ENCODE data around the gene NTNG2. TPM values are rescaled to one million over a fixed set of nuclear protein-coding genes. Genes with fewer than 3 reads are reported as not detected.

NTNG2 gene
- total and polyA plus RNA-seq, 10 donors: 0.44 to 22.4 (median 8.4) TPM

- DNase-seq: no peak
- intact Hi-C loops (cut with DNase I; ENCODE audit: low total_unique reads): no loop called here
Measured at GRCh38 chr9:132207215-132207614, 45.4 kb downstream of the NTNG2 start.

GRCh38 chr9:132207839-132208615, 46.2 kb downstream of the NTNG2 start:
- TF ChIP-seq CTCF (IDR thresholded peaks at IDR 0.05 in 8 of 11, conservative IDR thresholded peaks at IDR 0.05 in 3 of 11): no peak
- Histone ChIP-seq H3K27ac (no peak overlapping the region), H3K9me3 (peaks cover 0 to 12% (median 10%) of the 10 kb centered on the region in 8 donors), H3K27me3 (replicated peaks in 1 of 7) (peaks cover 0 to 43% (median 0%) of the 10 kb centered on the region in 7 donors), H3K4me3 (no peak overlapping the region), H3K36me3 (no peaks in the 10 kb centered on the region), H3K4me1 (no peaks in the 10 kb centered on the region)
- intact Hi-C loops (cut with DNase I; ENCODE audit: low total_unique reads): no loop called here
- WGBS, 5 donors: 66 to 72% (median 69%) methylated on average over 16 of the region's 16 CpGs
- DNase-seq: no peak

More at GRCh38 chr9:132207215-132207614, 45.4 kb downstream of the NTNG2 start:
- Histone ChIP-seq H3K36me3 (no peaks in the 10 kb centered on the region), H3K4me1 (no peaks in the 10 kb centered on the region), H3K9me3 (peaks cover 0 to 12% (median 10%) of the 10 kb centered on the region in 8 donors), H3K4me3 (no peak overlapping the region), H3K27ac (no peak overlapping the region), H3K27me3 (replicated peaks in 1 of 7) (peaks cover 0 to 43% (median 7%) of the 10 kb centered on the region in 7 donors)
- 70 to 92% (median 80%) methylated on average over 14 of the region's 14 CpGs for WGBS, 5 donors
- no peak for TF ChIP-seq POLR2A (IDR thresholded peaks at IDR 0.05)
- TF ChIP-seq CTCF (IDR thresholded peaks at IDR 0.05 in 8 of 11, conservative IDR thresholded peaks at IDR 0.05 in 3 of 11): no peak
- no peak for TF ChIP-seq POLR2AphosphoS5 (IDR thresholded peaks at IDR 0.05)

- intact Hi-C loops (cut with DNase I; ENCODE audit: low total_unique reads): no loop called here
- Histone ChIP-seq H3K27ac (no peak overlapping the region), H3K4me3 (no peak overlapping the region), H3K9me3 (peaks cover 0 to 12% (median 10%) of the 10 kb centered on the region in 8 donors), H3K27me3 (replicated peaks in 1 of 7) (peaks cover 0 to 39% (median 0%) of the 10 kb centered on the region in 7 donors), H3K4me1 (peaks cover 0 to 5% (median 0%) of the 10 kb centered on the region in 6 donors), H3K36me3 (no peaks in the 10 kb centered on the region)
- 81 to 87% (median 83%) methylated on average over 24 to 30 of the region's 30 CpGs for WGBS, 5 donors
- no peak for DNase-seq
- TF ChIP-seq POLR2A (IDR thresholded peaks at IDR 0.05) (no peak), POLR2AphosphoS5 (IDR thresholded peaks at IDR 0.05) (no peak), CTCF (IDR thresholded peaks at IDR 0.05 in 8 of 11, conservative IDR thresholded peaks at IDR 0.05 in 3 of 11) (no peak)
Measured at GRCh38 chr9:132209228-132209627, 47.4 kb downstream of the NTNG2 start.

- Histone ChIP-seq H3K27me3 (replicated peaks in 1 of 7) (peaks cover 0 to 37% (median 0%) of the 10 kb centered on the region in 7 donors), H3K4me3 (no peak overlapping the region), H3K9me3 (no peaks in the 10 kb centered on the region), H3K4me1 (peaks cover 0 to 6% (median 0%) of the 10 kb centered on the region in 6 donors), H3K36me3 (no peaks in the 10 kb centered on the region), H3K27ac (no peak overlapping the region)
- intact Hi-C loops (cut with DNase I; ENCODE audit: low total_unique reads): no loop called here
- TF ChIP-seq POLR2A (IDR thresholded peaks at IDR 0.05): no peak
- WGBS, 5 donors: 62 to 79% (median 71%) methylated on average over 14 of the region's 14 CpGs
- no peak for DNase-seq
Measured at GRCh38 chr9:132210472-132211145, 48.8 kb downstream of the NTNG2 start.

All from spleen (tissue), 11 donors.